H1 (cell line): ENCODE measurements around the gene DNAAF8. TPM values are rescaled to one million over a fixed set of nuclear protein-coding genes. Genes with fewer than 3 reads are reported as not detected.

Experiments used
- CTCF ChIA-PET: fragments of 300-600 bp; sonication (Branson Sonifier 250); formaldehyde crosslinking; loops from one replicate; lab custom pipeline; 2021; ENCODE audit not compliant: partially characterized antibody; lab: Charles Lee
- POLR2A ChIA-PET: fragments of 300-600 bp; sonication (Branson Sonifier 250); formaldehyde crosslinking; loops from one replicate; lab custom pipeline; 2021; ENCODE audit warnings: inconsistent platforms; ENCODE audit not compliant: partially characterized antibody; lab: Charles Lee
- DNase-seq, 2 experiments: peaks; one replicate each; pipeline versions ENCODE4 v3.0.0 to v3.0.0-alpha.2; 2010 to 2022; ENCODE audit warnings: low spot score in 2 of 2, low read depth in 1 of 2, mixed read lengths in 1 of 2
- FAIRE-seq: peaks from 2 replicates; lab custom pipeline; 2011; peaks lifted over from hg19 to GRCh38; lab: Jason Lieb, UNC
- H2AFZ ChIP-seq: 2 replicates; pipeline ENCODE4 v1.8.1; 2012; ENCODE audit warnings: low read length, inconsistent platforms
- H2AK5ac ChIP-seq: 2 replicates; pipeline ENCODE4 v1.6.1; 2013; ENCODE audit warnings: low read depth, low read length
- H2BK120ac ChIP-seq: replicated peaks from 2 replicates; pipeline ENCODE3; 2013; ENCODE audit warnings: low read depth, low read length, inconsistent platforms
- H2BK12ac ChIP-seq: 2 replicates; pipeline ENCODE4 v1.6.1; 2013; ENCODE audit warnings: low read depth, low read length
- H2BK15ac ChIP-seq: 2 replicates; pipeline ENCODE4 v1.6.1; 2013; ENCODE audit warnings: low read length
- H2BK20ac ChIP-seq: 2 replicates; pipeline ENCODE4 v1.6.1; 2013; ENCODE audit warnings: low read length
- H2BK5ac ChIP-seq: 2 replicates; pipeline ENCODE4 v1.6.1; 2013; ENCODE audit warnings: low read depth, low read length
- H3K14ac ChIP-seq: 2 replicates; pipeline ENCODE4 v1.6.1; 2013; ENCODE audit warnings: inconsistent platforms; ENCODE audit not compliant: insufficient read length
- H3K18ac ChIP-seq: 2 replicates; pipeline ENCODE4 v1.6.1; 2013; ENCODE audit warnings: low read length; ENCODE audit errors: extremely low read depth
- H3K23ac ChIP-seq: 2 replicates; pipeline ENCODE4 v1.6.1; 2013; ENCODE audit warnings: inconsistent platforms; ENCODE audit not compliant: insufficient read length
- H3K23me2 ChIP-seq: 2 replicates; pipeline ENCODE4 v1.6.1; 2013; ENCODE audit warnings: low read depth, low read length
- H3K27ac ChIP-seq: 2 replicates; pipeline ENCODE4 v1.6.1; 2011; ENCODE audit warnings: low read depth, low read length, inconsistent platforms
- H3K27me3 ChIP-seq, 4 experiments: replicated peaks in 1 of 4; 1 replicate in 1 of 4; 2 replicates in 3 of 4; pipeline versions ENCODE4 v1.6.1 to v1.8.1; 2011 to 2013; ENCODE audit warnings: low read length in 3 of 4, mild to moderate bottlenecking in 3 of 4, inconsistent platforms in 2 of 4, mixed read lengths in 2 of 4, moderate library complexity in 1 of 4; ENCODE audit not compliant: control insufficient read depth in 3 of 4, insufficient read depth in 3 of 4; ENCODE audit errors: extremely low read depth in 1 of 4
- H3K36me3 ChIP-seq, 4 experiments: 2 replicates each; pipeline versions ENCODE4 v1.6.1 to v1.8.1; 2011 to 2013; ENCODE audit warnings: mild to moderate bottlenecking in 4 of 4, low read length in 3 of 4, moderate library complexity in 2 of 4, control low read depth in 1 of 4, inconsistent platforms in 1 of 4; ENCODE audit not compliant: insufficient read depth in 4 of 4, control insufficient read depth in 2 of 4
- H3K4ac ChIP-seq: replicated peaks from 2 replicates; pipeline ENCODE3; 2013; ENCODE audit warnings: low read length, low read depth, mixed read lengths, inconsistent platforms; ENCODE audit not compliant: insufficient read length
- H3K4me1 ChIP-seq, 4 experiments: replicated peaks in 1 of 4; 1 replicate in 1 of 4; 2 replicates in 3 of 4; pipeline versions ENCODE4 v1.6.1 to v1.8.1; 2011 to 2013; ENCODE audit warnings: low read length in 3 of 4, inconsistent platforms in 2 of 4, mixed read lengths in 1 of 4; ENCODE audit not compliant: insufficient read depth in 4 of 4, control insufficient read depth in 3 of 4
- H3K4me2 ChIP-seq, 2 experiments: 2 replicates each; pipeline versions ENCODE4 v1.6.1 to v1.8.1; 2011 to 2013; ENCODE audit warnings: low read depth in 2 of 2, low read length in 2 of 2, control low read depth in 1 of 2, inconsistent platforms in 1 of 2, mild to moderate bottlenecking in 1 of 2; ENCODE audit not compliant: insufficient read depth in 1 of 2
- H3K4me3 ChIP-seq, 4 experiments: fragments of 200-600, 300-600 bp in 1 of 4; sonication (generic), shearing (Covaris generic), sonication (Bioruptor Twin) in 1 of 4; 2 replicates each; pipeline versions ENCODE4 v1.5.1 to v1.8.1; 2011 to 2016; ENCODE audit warnings: low read length in 4 of 4, low read depth in 3 of 4, control low read depth in 2 of 4, inconsistent platforms in 2 of 4, mild to moderate bottlenecking in 2 of 4, mixed read lengths in 1 of 4, moderate library complexity in 1 of 4; ENCODE audit not compliant: insufficient read depth in 2 of 4; ENCODE audit errors: extremely low read depth in 1 of 4
- H3K56ac ChIP-seq: replicated peaks from 2 replicates; pipeline ENCODE3; 2013; ENCODE audit warnings: low read depth, mild to moderate bottlenecking, mixed read lengths, low read length, inconsistent platforms; ENCODE audit not compliant: insufficient read length
- H3K79me1 ChIP-seq: 2 replicates; pipeline ENCODE4 v1.6.1; 2013; ENCODE audit warnings: low read depth, low read length, control low read depth
- H3K79me2 ChIP-seq, 2 experiments: 2 replicates each; pipeline versions ENCODE4 v1.6.1 to v1.8.1; 2012 to 2013; ENCODE audit warnings: low read length in 2 of 2, mild to moderate bottlenecking in 2 of 2, inconsistent platforms in 1 of 2; ENCODE audit not compliant: insufficient read depth in 2 of 2, control insufficient read depth in 1 of 2
- H3K9ac ChIP-seq, 4 experiments: replicated peaks in 1 of 4; 1 replicate in 1 of 4; 2 replicates in 3 of 4; pipeline versions ENCODE4 v1.6.1 to v1.8.1; 2011 to 2013; ENCODE audit warnings: low read depth in 3 of 4, low read length in 3 of 4, control low read depth in 2 of 4, mild to moderate bottlenecking in 2 of 4, moderate library complexity in 2 of 4, inconsistent platforms in 1 of 4; ENCODE audit errors: extremely low read depth in 1 of 4
- H3K9me3 ChIP-seq, 2 experiments: 2 replicates each; pipeline versions ENCODE4 v1.6.1 to v1.8.1; 2012 to 2013; ENCODE audit warnings: mild to moderate bottlenecking in 2 of 2, moderate library complexity in 2 of 2, control low read depth in 1 of 2, inconsistent platforms in 1 of 2, low read depth in 1 of 2, low read length in 1 of 2, mixed read lengths in 1 of 2; ENCODE audit not compliant: insufficient read depth in 2 of 2
- H4K20me1 ChIP-seq, 2 experiments: replicated peaks in 1 of 2; 2 replicates each; pipeline versions ENCODE3 to v1.8.1; 2011 to 2013; ENCODE audit warnings: inconsistent platforms in 2 of 2, low read length in 2 of 2, mild to moderate bottlenecking in 1 of 2; ENCODE audit not compliant: insufficient read depth in 2 of 2, control insufficient read depth in 1 of 2
- H4K5ac ChIP-seq: 2 replicates; pipeline ENCODE4 v1.6.1; 2013; ENCODE audit warnings: low read length, low read depth, mixed read lengths, inconsistent platforms; ENCODE audit not compliant: insufficient read length
- H4K8ac ChIP-seq: 2 replicates; pipeline ENCODE4 v1.8.0; 2013; ENCODE audit warnings: mild to moderate bottlenecking, moderate library complexity, low read length, inconsistent platforms; ENCODE audit not compliant: insufficient read depth; ENCODE audit errors: extremely low read depth
- H4K91ac ChIP-seq: replicated peaks from 2 replicates; pipeline ENCODE3; 2013; ENCODE audit warnings: low read length, mixed read lengths, inconsistent platforms; ENCODE audit not compliant: insufficient read length
- CEBPB ChIP-seq: IDR thresholded peaks from 2 replicates; pipeline ENCODE4 v1.6.1; 2012; ENCODE audit warnings: low read depth, low read length
- KDM5A ChIP-seq: fragments of 200-600 bp; IDR thresholded peaks from 2 replicates; pipeline ENCODE4 v1.7.1; 2012; ENCODE audit warnings: mild to moderate bottlenecking, low read length, inconsistent platforms, mixed read lengths
- MAX ChIP-seq: IDR thresholded peaks from 2 replicates; pipeline ENCODE4 v1.6.1; 2012; ENCODE audit warnings: inconsistent platforms
- RAD21 ChIP-seq, 2 experiments: IDR thresholded peaks in 1 of 2; conservative IDR thresholded peaks in 1 of 2; 2 replicates each; pipeline ENCODE4 v1.6.1; 2011; ENCODE audit warnings: low read depth in 2 of 2, low read length in 2 of 2, improper control_type of control experiment in 1 of 2, inconsistent platforms in 1 of 2, mild to moderate bottlenecking in 1 of 2, moderate library complexity in 1 of 2
- RBBP5 ChIP-seq: IDR thresholded peaks from 2 replicates; pipeline ENCODE4 v1.7.1; 2012; ENCODE audit warnings: low read depth, mild to moderate bottlenecking, inconsistent platforms, low read length, moderate library complexity, borderline replicate concordance
- SUZ12 ChIP-seq: fragments of 200-600 bp; sonication (generic); IDR thresholded peaks from 2 replicates; pipeline ENCODE4 v1.6.1; 2012; ENCODE audit warnings: mild to moderate bottlenecking, inconsistent platforms, low read length, moderate library complexity, mixed read lengths
- TEAD4 ChIP-seq: IDR thresholded peaks from 2 replicates; pipeline ENCODE4 v1.6.1; 2012; ENCODE audit warnings: low read depth, low read length, inconsistent platforms, mixed read lengths
- WGBS, 2 experiments: shearing (Covaris generic) in 1 of 2; methylation state at CpG; one replicate each; pipeline versions ENCODE4 v1.1.6 to v1.1.7; 2013 to 2015; ENCODE audit warnings: low lambda C conversion rate in 2 of 2, mixed read lengths in 2 of 2, inconsistent platforms in 1 of 2, low coverage in 1 of 2, missing lambda C conversion rate in 1 of 2; ENCODE audit not compliant: insufficient replicate concordance in 2 of 2, insufficient coverage in 1 of 2, insufficient read length in 1 of 2; ENCODE audit errors: extremely low coverage in 1 of 2, missing lambda C conversion rate in 1 of 2; 5-methylcytosine and 5-hydroxymethylcytosine counted together
- polyA plus RNA-seq, 7 experiments: library from polyadenylated mRNA; depleted of rRNA in 3 of 7; stranded (reverse) in 5 of 7; unstranded in 2 of 7; fragments of >200 nt in 5 of 7; fragments of 200-250 nt in 2 of 7; gene quantifications; 1 replicate in 5 of 7; 2 replicates in 1 of 7; 4 replicates in 1 of 7; pipeline versions ENCODE4 v1.2.1 to v1.2.3, GENCODE V29; 2011 to 2013; ENCODE audit warnings: missing spikeins in 2 of 7, mixed read lengths in 2 of 7
- total RNA-seq: library from RNA; stranded (reverse); fragmentation: NEBNext Ultra II Directional; extraction: Animal tissue kit (Norgen Biotek cat#: 25700); gene quantifications from 2 replicates; pipeline ENCODE4 v1.2.1, GENCODE V29; 2021
- TF ChIP-seq, protein P1 (sequence below): IDR thresholded peaks from 2 replicates; pipeline ENCODE4 v1.6.1; 2011; ENCODE audit warnings: low read length, improper control_type of control experiment

DNAAF8 gene
- total and polyA plus RNA-seq, 2 of the 8 experiments (the other 6 are each of a cell fraction or from before 2014, with no cell fraction given) = 0.39 TPM; not detected in 1

GRCh38 chr16:4796982-4797804 is 62.9 kb downstream of the DNAAF8 start:
- FAIRE-seq (no peak), DNase-seq (no peak)
- H4K5ac ChIP-seq = no peak overlapping the region
- no peak overlapping the region for H3K23ac ChIP-seq
- H3K27me3 ChIP-seq = no peaks in the 10 kb centered on the region
- peaks cover 0 to 5% of the 10 kb centered on the region in 2 experiments for H4K20me1 ChIP-seq
- no peak for TF ChIP-seq MAX
- TF ChIP-seq KDM5A = no peak
- TF ChIP-seq RBBP5 = no peak
- TF ChIP-seq SUZ12 = no peak
- TF ChIP-seq CEBPB = no peak
- no peak for TF ChIP-seq TEAD4
- TF ChIP-seq, protein P1, sequence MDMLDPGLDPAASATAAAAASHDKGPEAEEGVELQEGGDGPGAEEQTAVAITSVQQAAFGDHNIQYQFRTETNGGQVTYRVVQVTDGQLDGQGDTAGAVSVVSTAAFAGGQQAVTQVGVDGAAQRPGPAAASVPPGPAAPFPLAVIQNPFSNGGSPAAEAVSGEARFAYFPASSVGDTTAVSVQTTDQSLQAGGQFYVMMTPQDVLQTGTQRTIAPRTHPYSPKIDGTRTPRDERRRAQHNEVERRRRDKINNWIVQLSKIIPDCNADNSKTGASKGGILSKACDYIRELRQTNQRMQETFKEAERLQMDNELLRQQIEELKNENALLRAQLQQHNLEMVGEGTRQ = no peak
- no peak for TF ChIP-seq RAD21 (IDR thresholded peaks at IDR 0.05 in 1 of 2, conservative IDR thresholded peaks at IDR 0.05 in 1 of 2; ENCODE audit: low read depth in 2 of 2, low read length in 2 of 2)
- no peak overlapping the region for H3K4ac ChIP-seq
- no peak overlapping the region for H3K18ac ChIP-seq
- CTCF ChIA-PET = interaction anchor here (0.6 to 0.9 kb wide), 2 partner anchors 40 to 80 kb away, joined by 3 read pairs; no protein-coding TSS in a partner anchor
- H2BK120ac ChIP-seq = no peak overlapping the region
- H3K4me1 ChIP-seq = peaks cover 0 to 14% (median 8%) of the 10 kb centered on the region in 4 experiments; a peak in 4 of 7 replicates
- no peak overlapping the region for H4K8ac ChIP-seq
- H3K9ac ChIP-seq = no peak overlapping the region
- H3K56ac ChIP-seq = no peak overlapping the region
- WGBS, 2 experiments = 79% methylated on average over 21 of the region's 21 CpGs; no CpG with 5 or more reads in 1 of the 2 experiments
- no peak overlapping the region for H2AK5ac ChIP-seq
- H3K4me2 ChIP-seq = no peak overlapping the region
- H2BK15ac ChIP-seq = no peak overlapping the region
- no peaks in the 10 kb centered on the region for H3K79me2 ChIP-seq
- no peaks in the 10 kb centered on the region for H3K9me3 ChIP-seq
- H3K27ac ChIP-seq = no peak overlapping the region
- no peak overlapping the region for H3K14ac ChIP-seq
- peaks cover 8% of the 10 kb centered on the region; the same call in 1 of the 2 replicates for H3K23me2 ChIP-seq
- no peak overlapping the region for H2BK5ac ChIP-seq
- H2AFZ ChIP-seq = no peak overlapping the region
- H3K79me1 ChIP-seq = no peaks in the 10 kb centered on the region
- POLR2A ChIA-PET = interaction anchor here (0.7 to 1.6 kb wide), 2 partner anchors 11 to 12 kb away, joined by 4 read pairs; no protein-coding TSS in a partner anchor
- no peak overlapping the region for H3K4me3 ChIP-seq
- peaks cover 0 to 2% (median 0%) of the 10 kb centered on the region in 4 experiments; a peak in 3 of 8 replicates for H3K36me3 ChIP-seq
- no peak overlapping the region for H4K91ac ChIP-seq
- no peak overlapping the region for H2BK12ac ChIP-seq
- H2BK20ac ChIP-seq = no peak overlapping the region
